Neuronal stem cell (in vitro differentiated cells): ENCODE results near the gene CLNK.

Experiments used
- DNase-seq: peaks from one replicate; pipeline ENCODE4 v3.0.0-alpha.2; 2013; ENCODE audit warnings: low spot score
- H2AFZ ChIP-seq: one replicate; pipeline ENCODE4 v1.6.1; 2013; ENCODE audit warnings: mild to moderate bottlenecking, low read length, inconsistent platforms
- H2AK5ac ChIP-seq: 2 replicates; pipeline ENCODE4 v1.6.1; 2013; ENCODE audit warnings: low read depth, mild to moderate bottlenecking, inconsistent platforms, low read length, moderate library complexity, mixed read lengths
- H2BK120ac ChIP-seq: 2 replicates; pipeline ENCODE4 v1.6.1; 2013; ENCODE audit warnings: low read depth, mild to moderate bottlenecking, inconsistent platforms, low read length, moderate library complexity, mixed read lengths
- H2BK12ac ChIP-seq: one replicate; pipeline ENCODE4 v1.6.1; 2013; ENCODE audit warnings: low read length, inconsistent platforms
- H2BK15ac ChIP-seq: 2 replicates; pipeline ENCODE4 v1.6.1; 2013; ENCODE audit warnings: mild to moderate bottlenecking, low read length, inconsistent platforms, mixed read lengths
- H2BK5ac ChIP-seq: one replicate; pipeline ENCODE4 v1.6.1; 2013; ENCODE audit warnings: inconsistent platforms, mild to moderate bottlenecking, low read length, moderate library complexity
- H3K14ac ChIP-seq: one replicate; pipeline ENCODE4 v1.6.1; 2013; ENCODE audit warnings: low read length, inconsistent platforms
- H3K18ac ChIP-seq: 2 replicates; pipeline ENCODE4 v1.6.1; 2013; ENCODE audit warnings: low read length, inconsistent platforms
- H3K23ac ChIP-seq: 2 replicates; pipeline ENCODE4 v1.6.1; 2013; ENCODE audit warnings: low read depth, mild to moderate bottlenecking, mixed read lengths, low read length, inconsistent platforms; ENCODE audit not compliant: poor library complexity
- H3K27ac ChIP-seq: replicated peaks from 3 replicates; pipeline ENCODE4 v1.5.1; 2013; ENCODE audit warnings: low read length, inconsistent platforms
- H3K27me3 ChIP-seq, 3 experiments: 2 replicates each; pipeline ENCODE4 v1.6.1; 2013; ENCODE audit warnings: low read length in 3 of 3, mild to moderate bottlenecking in 2 of 3, inconsistent platforms in 1 of 3, low read depth in 1 of 3, mixed read lengths in 1 of 3, moderate library complexity in 1 of 3; ENCODE audit not compliant: control insufficient read depth in 3 of 3, insufficient read depth in 3 of 3
- H3K36me3 ChIP-seq, 2 donors: replicated peaks in 1 of 2; 2 replicates each; pipeline ENCODE4 v1.6.1; 2013; ENCODE audit warnings: low read length in 2 of 2; ENCODE audit not compliant: control insufficient read depth in 2 of 2, insufficient read depth in 2 of 2
- H3K4ac ChIP-seq: 2 replicates; pipeline ENCODE4 v1.6.1; 2013; ENCODE audit warnings: inconsistent platforms, mild to moderate bottlenecking, low read length, moderate library complexity
- H3K4me1 ChIP-seq, 2 donors: 1 replicate in 1 of 2; 2 replicates in 1 of 2; pipeline ENCODE4 v1.6.1; 2013; ENCODE audit warnings: low read length in 2 of 2, low read depth in 1 of 2; ENCODE audit not compliant: control insufficient read depth in 2 of 2, insufficient read depth in 1 of 2
- H3K4me2 ChIP-seq: one replicate; pipeline ENCODE4 v1.6.1; 2013; ENCODE audit warnings: mild to moderate bottlenecking, low read length, inconsistent platforms; ENCODE audit not compliant: insufficient read depth, poor library complexity, severe bottlenecking
- H3K4me3 ChIP-seq, 2 donors: 2 replicates each; pipeline ENCODE4 v1.5.1; 2013; ENCODE audit warnings: low read length in 2 of 2, mild to moderate bottlenecking in 2 of 2, inconsistent platforms in 1 of 2, moderate library complexity in 1 of 2
- H3K79me1 ChIP-seq: one replicate; pipeline ENCODE4 v1.6.1; 2013; ENCODE audit warnings: low read depth, mild to moderate bottlenecking, inconsistent platforms, low read length, moderate library complexity
- H3K9ac ChIP-seq: one replicate; pipeline ENCODE4 v1.6.1; 2013; ENCODE audit warnings: mild to moderate bottlenecking, low read depth, low read length, inconsistent platforms; ENCODE audit not compliant: poor library complexity
- H3K9me3 ChIP-seq, 2 donors: replicated peaks in 1 of 2; 2 replicates each; pipeline versions ENCODE3 to v1.6.1; 2013; ENCODE audit warnings: low read length in 2 of 2, mild to moderate bottlenecking in 2 of 2, inconsistent platforms in 1 of 2, low read depth in 1 of 2, mixed read lengths in 1 of 2, moderate library complexity in 1 of 2; ENCODE audit not compliant: control insufficient read depth in 2 of 2, insufficient read depth in 1 of 2
- H4K8ac ChIP-seq: one replicate; pipeline ENCODE4 v1.6.1; 2013; ENCODE audit warnings: low read depth, mild to moderate bottlenecking, inconsistent platforms, low read length, moderate library complexity
- H4K91ac ChIP-seq: one replicate; pipeline ENCODE4 v1.6.1; 2013; ENCODE audit warnings: low read length, low read depth, mild to moderate bottlenecking, inconsistent platforms; ENCODE audit not compliant: poor library complexity
- WGBS, 2 donors: extraction: QIAGEN DNeasy Blood & Tissue Kit; methylation state at CpG; one replicate each; pipeline ENCODE4 v1.1.7; 2013; ENCODE audit warnings: missing lambda C conversion rate in 2 of 2, mixed read lengths in 1 of 2; ENCODE audit not compliant: insufficient read length in 2 of 2, insufficient replicate concordance in 1 of 2; ENCODE audit errors: extremely low coverage in 2 of 2; 5-methylcytosine and 5-hydroxymethylcytosine counted together

CLNK gene

GRCh38 chr4:10703156-10703555 is 18.6 kb upstream of the CLNK start:
- H3K14ac ChIP-seq: no peak overlapping the region
- no peak overlapping the region for H3K18ac ChIP-seq
- H3K79me1 ChIP-seq: no peaks in the 10 kb centered on the region
- H2BK120ac ChIP-seq: no peak overlapping the region
- H2BK15ac ChIP-seq: no peak overlapping the region
- no peak overlapping the region for H3K4ac ChIP-seq
- H3K36me3 ChIP-seq: no peaks in the 10 kb centered on the region
- H3K4me3 ChIP-seq: no peak overlapping the region
- H2AFZ ChIP-seq: no peak overlapping the region
- H3K9ac ChIP-seq: no peak overlapping the region
- no CpG with 5 or more reads among the region's 5 CpGs for WGBS, 2 donors
- H3K27ac ChIP-seq: no peak overlapping the region
- H4K91ac ChIP-seq: no peak overlapping the region
- no peak overlapping the region for H2BK5ac ChIP-seq
- H3K9me3 ChIP-seq: no peaks in the 10 kb centered on the region
- H2AK5ac ChIP-seq: no peak overlapping the region
- no peaks in the 10 kb centered on the region for H3K4me1 ChIP-seq
- H2BK12ac ChIP-seq: no peak overlapping the region
- DNase-seq: no peak
- no peak overlapping the region for H3K4me2 ChIP-seq
- H3K27me3 ChIP-seq: no peaks in the 10 kb centered on the region
- no peak overlapping the region for H3K23ac ChIP-seq
- no peak overlapping the region for H4K8ac ChIP-seq

DNA sequence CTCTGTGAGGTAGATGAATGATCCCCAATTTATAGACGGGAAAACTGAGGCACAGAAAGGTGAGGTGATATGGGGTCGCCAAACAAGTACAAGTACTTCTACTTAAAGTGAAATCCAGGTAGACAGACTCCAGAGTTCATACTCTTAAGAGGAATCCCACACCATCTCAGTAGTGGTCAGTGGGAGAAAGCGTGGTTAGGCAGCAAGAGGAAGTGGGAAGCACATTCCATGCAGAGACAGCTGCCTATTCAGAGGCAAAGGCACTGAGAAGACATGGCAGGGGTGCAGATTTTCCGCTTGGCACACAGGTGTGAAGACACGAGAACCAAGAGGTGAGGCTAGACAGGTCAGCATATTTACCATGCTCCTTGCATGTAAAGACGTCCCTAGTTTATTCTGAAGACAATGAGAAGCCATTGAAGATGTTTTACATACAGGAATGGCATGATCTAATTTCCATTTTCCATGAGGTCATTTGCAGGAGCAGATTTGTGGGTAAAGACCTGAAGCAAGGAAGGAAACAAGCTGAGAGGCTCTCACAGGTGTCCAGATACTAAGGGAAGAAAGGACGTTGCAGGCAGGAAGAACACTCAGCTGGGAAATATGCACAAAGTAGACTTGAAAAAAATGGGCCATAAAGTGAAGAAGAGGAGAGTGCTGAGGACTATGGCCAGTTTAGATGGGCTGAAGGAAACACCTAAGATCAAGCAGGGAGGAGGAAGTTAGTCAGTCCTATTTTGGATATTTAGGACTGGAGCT is 17.3 kb upstream of the CLNK start:
- Histone ChIP-seq H3K36me3 (no peaks in the 10 kb centered on the region), H2BK15ac (no peak overlapping the region), H3K9me3 (no peaks in the 10 kb centered on the region), H3K4me1 (peaks cover 0 to 4% of the 10 kb centered on the region in 2 donors), H3K9ac (no peak overlapping the region), H4K8ac (no peak overlapping the region), H2BK120ac (no peak overlapping the region), H2AFZ (no peak overlapping the region), H3K23ac (no peak overlapping the region), H2BK5ac (no peak overlapping the region), H3K4me3 (no peak overlapping the region), H3K4ac (no peak overlapping the region), H3K79me1 (no peaks in the 10 kb centered on the region), H3K27ac (no peak overlapping the region), H3K4me2 (no peak overlapping the region), H4K91ac (no peak overlapping the region), H3K27me3 (no peaks in the 10 kb centered on the region), H2AK5ac (no peak overlapping the region), H2BK12ac (no peak overlapping the region), H3K18ac (no peak overlapping the region), H3K14ac (no peak overlapping the region)
- WGBS, 2 donors: no CpG with 5 or more reads among the region's 7 CpGs
- DNase-seq: no peak

DNA sequence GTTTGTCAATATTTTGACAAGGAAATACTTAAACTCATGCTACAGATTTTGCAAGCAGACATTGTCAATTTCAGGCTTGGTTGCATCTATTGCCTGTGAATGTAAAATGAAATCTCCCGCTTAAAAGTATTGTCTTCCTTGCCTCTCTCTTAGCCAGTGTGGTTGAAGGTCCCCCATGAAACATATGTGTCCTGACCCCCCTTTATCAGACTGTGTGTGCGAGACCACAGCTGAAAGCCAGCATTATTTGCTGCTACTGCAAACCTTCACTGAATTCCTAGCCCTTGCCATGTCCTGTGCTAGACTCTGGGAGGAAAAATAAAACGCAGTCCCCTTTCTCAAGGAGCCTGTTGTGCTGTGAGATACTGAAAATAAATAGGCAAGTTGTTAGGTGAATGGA is 16.6 kb upstream of the CLNK start:
- Histone ChIP-seq H3K4me3 (no peak overlapping the region), H3K4me1 (peaks cover 0 to 9% of the 10 kb centered on the region in 2 donors), H3K79me1 (no peaks in the 10 kb centered on the region), H3K18ac (no peak overlapping the region), H3K9me3 (no peaks in the 10 kb centered on the region), H2BK5ac (no peak overlapping the region), H2BK15ac (no peak overlapping the region), H3K27ac (no peak overlapping the region), H2BK12ac (no peak overlapping the region), H3K27me3 (no peaks in the 10 kb centered on the region), H3K36me3 (no peaks in the 10 kb centered on the region), H2BK120ac (no peak overlapping the region), H4K91ac (no peak overlapping the region), H3K4ac (no peak overlapping the region), H3K4me2 (no peak overlapping the region), H3K9ac (no peak overlapping the region), H2AK5ac (no peak overlapping the region), H2AFZ (no peak overlapping the region), H3K23ac (no peak overlapping the region), H4K8ac (no peak overlapping the region), H3K14ac (no peak overlapping the region)
- no peak for DNase-seq
- WGBS, 2 donors: no CpG with 5 or more reads among the region's 3 CpGs

DNA sequence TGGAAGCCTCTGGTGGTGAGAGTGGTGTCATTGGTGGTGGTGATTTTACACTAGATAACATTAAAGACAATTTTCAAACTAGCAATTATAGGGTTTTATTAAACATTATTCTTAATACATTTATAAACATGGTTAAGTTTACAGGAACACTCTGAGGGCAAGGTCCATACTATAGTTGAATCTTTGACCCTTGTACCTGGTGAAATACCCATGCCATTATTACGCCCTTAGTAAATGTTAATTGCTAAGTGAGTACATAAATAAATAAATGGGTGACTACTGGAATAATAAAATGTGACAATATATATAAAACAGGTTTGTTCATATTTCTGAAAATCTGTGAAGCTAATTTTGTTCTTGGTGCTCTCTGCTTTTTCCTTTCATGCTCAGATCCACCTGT is 13.6 kb upstream of the CLNK start:
- Histone ChIP-seq H2BK5ac (no peak overlapping the region), H3K23ac (no peak overlapping the region), H2BK15ac (no peak overlapping the region), H3K4me2 (no peak overlapping the region), H3K9me3 (peaks cover 0 to 4% of the 10 kb centered on the region in 2 donors), H3K18ac (no peak overlapping the region), H3K4ac (no peak overlapping the region), H3K79me1 (no peaks in the 10 kb centered on the region), H3K36me3 (no peaks in the 10 kb centered on the region), H3K14ac (no peak overlapping the region), H2BK12ac (no peak overlapping the region), H2BK120ac (no peak overlapping the region), H3K4me3 (no peak overlapping the region), H3K27ac (no peak overlapping the region), H4K8ac (no peak overlapping the region), H3K9ac (no peak overlapping the region), H4K91ac (no peak overlapping the region), H2AFZ (no peak overlapping the region), H3K4me1 (peaks cover 0 to 9% of the 10 kb centered on the region in 2 donors), H2AK5ac (no peak overlapping the region), H3K27me3 (no peaks in the 10 kb centered on the region)
- DNase-seq: no peak
- WGBS, 2 donors: no CpG with 5 or more reads among the region's 1 CpG
